SK-N-SH treated with all-trans-retinoic acid at 6 μM for 48 hours (cell line): Measurements from ENCODE around the gene FBXL13.

Source experiments
- ATAC-seq: fragments of 200-7000 bp; cut with Tn5 transposase; 3 replicates; pipeline ENCODE4 v1.9.1; 2020; ENCODE audit warnings: mild to moderate bottlenecking, moderate library complexity
- ARNTL ChIP-seq: fragments of 450-650 bp; formaldehyde crosslinking; IDR thresholded peaks from 2 replicates; pipeline ENCODE4 v1.5.0; 2020; ENCODE audit warnings: low read depth, mild to moderate bottlenecking, moderate library complexity, borderline replicate concordance
- BACH2 ChIP-seq: fragments of 250-450 bp; sonication (Bioruptor Pico); IDR thresholded peaks from 2 replicates; pipeline ENCODE4 v1.9.0; 2021; ENCODE audit warnings: mild to moderate bottlenecking, borderline replicate concordance
- CSDC2 ChIP-seq: fragments of 250-450 bp; sonication (Bioruptor Pico); IDR thresholded peaks from 2 replicates; pipeline ENCODE4 v1.5.0; 2020; ENCODE audit warnings: mild to moderate bottlenecking, moderate library complexity
- ESRRG ChIP-seq: fragments of 250-450 bp; sonication (Bioruptor Pico); IDR thresholded peaks from 2 replicates; pipeline ENCODE4 v1.6.1; 2021; ENCODE audit warnings: mild to moderate bottlenecking
- GLIS3 ChIP-seq: fragments of 250-450 bp; sonication (Bioruptor Pico); IDR thresholded peaks from 2 replicates; pipeline ENCODE4 v1.5.0; 2020; ENCODE audit warnings: mild to moderate bottlenecking, moderate library complexity
- ISL1 ChIP-seq: fragments of 250-450 bp; sonication (Bioruptor Pico); IDR thresholded peaks from 2 replicates; pipeline ENCODE4 v2.1.2; 2022; ENCODE audit warnings: mild to moderate bottlenecking, moderate library complexity
- OSR1 ChIP-seq: fragments of 250-450 bp; sonication (Bioruptor Pico); IDR thresholded peaks from 2 replicates; pipeline ENCODE4 v1.8.0; 2022; ENCODE audit warnings: moderate library complexity, mild to moderate bottlenecking, inconsistent platforms
- PPARA ChIP-seq: fragments of 250-450 bp; sonication (Bioruptor Pico); IDR thresholded peaks from 2 replicates; pipeline ENCODE4 v1.5.0; 2020; ENCODE audit warnings: mild to moderate bottlenecking, borderline replicate concordance
- RARB ChIP-seq: fragments of 250-450 bp; sonication (Bioruptor Pico); IDR thresholded peaks from 2 replicates; pipeline ENCODE4 v1.8.0; 2021; ENCODE audit warnings: mild to moderate bottlenecking, moderate library complexity
- SNAI2 ChIP-seq: fragments of 250-450 bp; sonication (Bioruptor Pico); IDR thresholded peaks from 2 replicates; pipeline ENCODE4 v1.5.0; 2020; ENCODE audit warnings: mild to moderate bottlenecking, moderate library complexity
- TCF4 ChIP-seq: fragments of 250-450 bp; sonication (Bioruptor Pico); IDR thresholded peaks from 2 replicates; pipeline ENCODE4 v1.8.0; 2021; ENCODE audit warnings: mild to moderate bottlenecking, moderate library complexity, borderline replicate concordance
- TOX ChIP-seq: fragments of 250-450 bp; sonication (Bioruptor Pico); IDR thresholded peaks from 2 replicates; pipeline ENCODE4 v1.8.0; 2021; ENCODE audit warnings: mild to moderate bottlenecking, moderate library complexity, borderline replicate concordance
- ZC3H10 ChIP-seq: fragments of 250-450 bp; sonication (Bioruptor Pico); IDR thresholded peaks from 2 replicates; pipeline ENCODE4 v1.5.1; 2021; ENCODE audit warnings: mild to moderate bottlenecking, moderate library complexity
- ZFP3 ChIP-seq: fragments of 250-450 bp; sonication (Bioruptor Pico); IDR thresholded peaks from 2 replicates; pipeline ENCODE4 v1.5.0; 2020; ENCODE audit warnings: mild to moderate bottlenecking, moderate library complexity
- ZFP30 ChIP-seq: fragments of 450-650 bp; formaldehyde crosslinking; IDR thresholded peaks from 2 replicates; pipeline ENCODE4 v1.5.0; 2022; ENCODE audit warnings: mild to moderate bottlenecking, moderate library complexity
- ZNF565 ChIP-seq: fragments of 450-650 bp; formaldehyde crosslinking; conservative IDR thresholded peaks from 2 replicates; pipeline ENCODE4 v1.5.0; 2020; ENCODE audit warnings: low read depth, mild to moderate bottlenecking, moderate library complexity
- ZNF70 ChIP-seq: fragments of 450-650 bp; formaldehyde crosslinking; IDR thresholded peaks from 2 replicates; pipeline ENCODE4 v1.5.0; 2020; ENCODE audit warnings: mild to moderate bottlenecking, moderate library complexity
- ZNF8 ChIP-seq: fragments of 450-650 bp; formaldehyde crosslinking; IDR thresholded peaks from 2 replicates; pipeline ENCODE4 v1.5.0; 2020; ENCODE audit warnings: mild to moderate bottlenecking, moderate library complexity
- TF ChIP-seq, protein P1 (sequence below): fragments of 250-450 bp; sonication (Bioruptor Pico); IDR thresholded peaks from 2 replicates; pipeline ENCODE4 v1.8.0; 2021; ENCODE audit warnings: low read depth, mild to moderate bottlenecking, moderate library complexity, borderline replicate concordance
- TF ChIP-seq, protein P2 (sequence below): fragments of 250-450 bp; sonication (Bioruptor Pico); IDR thresholded peaks from 2 replicates; pipeline ENCODE4 v1.8.0; 2020; ENCODE audit warnings: mild to moderate bottlenecking, moderate library complexity, borderline replicate concordance
- TF ChIP-seq, protein P3 (sequence below): fragments of 250-450 bp; sonication (Bioruptor Pico); IDR thresholded peaks from 2 replicates; pipeline ENCODE4 v1.5.1; 2020; ENCODE audit warnings: low read depth, mild to moderate bottlenecking, moderate library complexity
- TF ChIP-seq, protein P4 (sequence below): fragments of 250-450 bp; sonication (Bioruptor Pico); IDR thresholded peaks from 2 replicates; pipeline ENCODE4 v1.5.1; 2021; ENCODE audit warnings: mild to moderate bottlenecking, moderate library complexity
- TF ChIP-seq, protein P5 (sequence below): fragments of 250-450 bp; sonication (Bioruptor Pico); IDR thresholded peaks from 2 replicates; pipeline ENCODE4 v1.5.0; 2020; ENCODE audit warnings: mild to moderate bottlenecking, moderate library complexity

The FBXL13 gene

DNA sequence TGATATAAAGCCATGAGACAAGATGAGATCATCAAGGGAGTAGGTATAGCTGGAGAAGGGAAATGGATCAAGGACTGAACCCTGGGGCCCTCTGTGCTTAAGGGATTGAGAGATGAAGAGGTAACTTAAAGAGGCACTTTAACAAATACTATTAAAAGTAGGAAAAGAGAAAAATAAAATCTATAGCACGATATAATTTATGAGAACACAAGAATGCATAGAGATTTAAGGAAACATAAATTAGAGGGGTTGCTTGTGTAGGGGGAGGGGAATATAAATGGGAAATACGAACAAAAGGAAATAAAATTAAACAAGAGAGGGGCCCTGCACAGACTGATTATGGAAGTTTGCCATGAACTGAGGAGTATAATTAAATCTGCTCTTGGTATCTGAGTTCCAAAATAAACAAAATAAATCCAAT lies 177.4 kb downstream of the FBXL13 start:
- peak; percentile 19 for ATAC-seq
- TF ChIP-seq, protein P1, sequence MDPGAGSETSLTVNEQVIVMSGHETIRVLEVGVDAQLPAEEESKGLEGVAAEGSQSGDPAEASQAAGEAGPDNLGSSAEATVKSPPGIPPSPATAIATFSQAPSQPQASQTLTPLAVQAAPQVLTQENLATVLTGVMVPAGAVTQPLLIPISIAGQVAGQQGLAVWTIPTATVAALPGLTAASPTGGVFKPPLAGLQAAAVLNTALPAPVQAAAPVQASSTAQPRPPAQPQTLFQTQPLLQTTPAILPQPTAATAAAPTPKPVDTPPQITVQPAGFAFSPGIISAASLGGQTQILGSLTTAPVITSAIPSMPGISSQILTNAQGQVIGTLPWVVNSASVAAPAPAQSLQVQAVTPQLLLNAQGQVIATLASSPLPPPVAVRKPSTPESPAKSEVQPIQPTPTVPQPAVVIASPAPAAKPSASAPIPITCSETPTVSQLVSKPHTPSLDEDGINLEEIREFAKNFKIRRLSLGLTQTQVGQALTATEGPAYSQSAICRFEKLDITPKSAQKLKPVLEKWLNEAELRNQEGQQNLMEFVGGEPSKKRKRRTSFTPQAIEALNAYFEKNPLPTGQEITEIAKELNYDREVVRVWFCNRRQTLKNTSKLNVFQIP (CRISPR knock-in tag): no peak; the same call in 1 of the 2 replicates
- TF ChIP-seq, protein P2, sequence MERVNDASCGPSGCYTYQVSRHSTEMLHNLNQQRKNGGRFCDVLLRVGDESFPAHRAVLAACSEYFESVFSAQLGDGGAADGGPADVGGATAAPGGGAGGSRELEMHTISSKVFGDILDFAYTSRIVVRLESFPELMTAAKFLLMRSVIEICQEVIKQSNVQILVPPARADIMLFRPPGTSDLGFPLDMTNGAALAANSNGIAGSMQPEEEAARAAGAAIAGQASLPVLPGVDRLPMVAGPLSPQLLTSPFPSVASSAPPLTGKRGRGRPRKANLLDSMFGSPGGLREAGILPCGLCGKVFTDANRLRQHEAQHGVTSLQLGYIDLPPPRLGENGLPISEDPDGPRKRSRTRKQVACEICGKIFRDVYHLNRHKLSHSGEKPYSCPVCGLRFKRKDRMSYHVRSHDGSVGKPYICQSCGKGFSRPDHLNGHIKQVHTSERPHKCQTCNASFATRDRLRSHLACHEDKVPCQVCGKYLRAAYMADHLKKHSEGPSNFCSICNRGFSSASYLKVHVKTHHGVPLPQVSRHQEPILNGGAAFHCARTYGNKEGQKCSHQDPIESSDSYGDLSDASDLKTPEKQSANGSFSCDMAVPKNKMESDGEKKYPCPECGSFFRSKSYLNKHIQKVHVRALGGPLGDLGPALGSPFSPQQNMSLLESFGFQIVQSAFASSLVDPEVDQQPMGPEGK (CRISPR knock-in tag): no peak
- TF ChIP-seq ZFP30 (CRISPR knock-in tag) (no peak), RARB (CRISPR knock-in tag) (no peak), SNAI2 (CRISPR knock-in tag) (0 out of 2 replicates have a peak, but pooled peaks have one; percentile 36), BACH2 (no peak), GLIS3 (no peak), ISL1 (CRISPR knock-in tag) (peak; percentile 77), CSDC2 (CRISPR knock-in tag) (no peak; the same call in 1 of the 2 replicates), ARNTL (CRISPR knock-in tag) (no peak), TCF4 (CRISPR knock-in tag) (peak; percentile 79), ZC3H10 (no peak), ZFP3 (CRISPR knock-in tag) (no peak; the same call in 1 of the 2 replicates), ZNF70 (CRISPR knock-in tag) (no peak), ESRRG (no peak), ZNF8 (CRISPR knock-in tag) (no peak), ZNF565 (CRISPR knock-in tag) (no peak), OSR1 (CRISPR knock-in tag) (no peak), PPARA (CRISPR knock-in tag) (no peak), TOX (no peak)
- TF ChIP-seq, protein P3, sequence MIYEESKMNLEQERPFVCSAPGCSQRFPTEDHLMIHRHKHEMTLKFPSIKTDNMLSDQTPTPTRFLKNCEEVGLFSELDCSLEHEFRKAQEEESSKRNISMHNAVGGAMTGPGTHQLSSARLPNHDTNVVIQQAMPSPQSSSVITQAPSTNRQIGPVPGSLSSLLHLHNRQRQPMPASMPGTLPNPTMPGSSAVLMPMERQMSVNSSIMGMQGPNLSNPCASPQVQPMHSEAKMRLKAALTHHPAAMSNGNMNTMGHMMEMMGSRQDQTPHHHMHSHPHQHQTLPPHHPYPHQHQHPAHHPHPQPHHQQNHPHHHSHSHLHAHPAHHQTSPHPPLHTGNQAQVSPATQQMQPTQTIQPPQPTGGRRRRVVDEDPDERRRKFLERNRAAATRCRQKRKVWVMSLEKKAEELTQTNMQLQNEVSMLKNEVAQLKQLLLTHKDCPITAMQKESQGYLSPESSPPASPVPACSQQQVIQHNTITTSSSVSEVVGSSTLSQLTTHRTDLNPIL: no peak
- TF ChIP-seq, protein P4, sequence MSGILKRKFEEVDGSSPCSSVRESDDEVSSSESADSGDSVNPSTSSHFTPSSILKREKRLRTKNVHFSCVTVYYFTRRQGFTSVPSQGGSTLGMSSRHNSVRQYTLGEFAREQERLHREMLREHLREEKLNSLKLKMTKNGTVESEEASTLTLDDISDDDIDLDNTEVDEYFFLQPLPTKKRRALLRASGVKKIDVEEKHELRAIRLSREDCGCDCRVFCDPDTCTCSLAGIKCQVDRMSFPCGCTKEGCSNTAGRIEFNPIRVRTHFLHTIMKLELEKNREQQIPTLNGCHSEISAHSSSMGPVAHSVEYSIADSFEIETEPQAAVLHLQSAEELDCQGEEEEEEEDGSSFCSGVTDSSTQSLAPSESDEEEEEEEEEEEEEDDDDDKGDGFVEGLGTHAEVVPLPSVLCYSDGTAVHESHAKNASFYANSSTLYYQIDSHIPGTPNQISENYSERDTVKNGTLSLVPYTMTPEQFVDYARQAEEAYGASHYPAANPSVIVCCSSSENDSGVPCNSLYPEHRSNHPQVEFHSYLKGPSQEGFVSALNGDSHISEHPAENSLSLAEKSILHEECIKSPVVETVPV (CRISPR knock-in tag): peak; percentile 44; the same call in 1 of the 2 replicates
- TF ChIP-seq, protein P5, sequence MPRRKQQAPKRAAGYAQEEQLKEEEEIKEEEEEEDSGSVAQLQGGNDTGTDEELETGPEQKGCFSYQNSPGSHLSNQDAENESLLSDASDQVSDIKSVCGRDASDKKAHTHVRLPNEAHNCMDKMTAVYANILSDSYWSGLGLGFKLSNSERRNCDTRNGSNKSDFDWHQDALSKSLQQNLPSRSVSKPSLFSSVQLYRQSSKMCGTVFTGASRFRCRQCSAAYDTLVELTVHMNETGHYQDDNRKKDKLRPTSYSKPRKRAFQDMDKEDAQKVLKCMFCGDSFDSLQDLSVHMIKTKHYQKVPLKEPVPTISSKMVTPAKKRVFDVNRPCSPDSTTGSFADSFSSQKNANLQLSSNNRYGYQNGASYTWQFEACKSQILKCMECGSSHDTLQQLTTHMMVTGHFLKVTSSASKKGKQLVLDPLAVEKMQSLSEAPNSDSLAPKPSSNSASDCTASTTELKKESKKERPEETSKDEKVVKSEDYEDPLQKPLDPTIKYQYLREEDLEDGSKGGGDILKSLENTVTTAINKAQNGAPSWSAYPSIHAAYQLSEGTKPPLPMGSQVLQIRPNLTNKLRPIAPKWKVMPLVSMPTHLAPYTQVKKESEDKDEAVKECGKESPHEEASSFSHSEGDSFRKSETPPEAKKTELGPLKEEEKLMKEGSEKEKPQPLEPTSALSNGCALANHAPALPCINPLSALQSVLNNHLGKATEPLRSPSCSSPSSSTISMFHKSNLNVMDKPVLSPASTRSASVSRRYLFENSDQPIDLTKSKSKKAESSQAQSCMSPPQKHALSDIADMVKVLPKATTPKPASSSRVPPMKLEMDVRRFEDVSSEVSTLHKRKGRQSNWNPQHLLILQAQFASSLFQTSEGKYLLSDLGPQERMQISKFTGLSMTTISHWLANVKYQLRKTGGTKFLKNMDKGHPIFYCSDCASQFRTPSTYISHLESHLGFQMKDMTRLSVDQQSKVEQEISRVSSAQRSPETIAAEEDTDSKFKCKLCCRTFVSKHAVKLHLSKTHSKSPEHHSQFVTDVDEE (CRISPR knock-in tag): peak; percentile 84
- TF ChIP-seq, all 23 proteins: peak for 5

DNA sequence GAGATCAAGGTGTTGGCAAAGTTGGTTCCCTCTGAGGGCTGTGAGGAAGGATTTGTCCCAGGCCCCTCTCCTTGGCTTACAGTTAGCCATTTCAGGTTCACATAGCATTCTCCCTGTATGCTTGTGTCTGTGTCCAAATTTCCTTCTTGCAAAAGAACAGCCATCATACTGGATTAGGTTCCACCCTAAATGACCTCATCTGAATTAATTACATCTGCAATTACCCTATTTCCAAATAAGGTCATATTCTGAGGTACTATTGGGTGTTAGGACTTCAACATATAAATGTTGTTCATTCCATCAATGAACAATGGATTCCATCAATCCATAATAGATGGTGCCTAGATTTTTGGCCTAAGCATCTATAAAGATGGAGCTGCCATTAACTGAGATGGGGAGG lies 178.0 kb downstream of the FBXL13 start:
- TF ChIP-seq, protein P4 (CRISPR knock-in tag): no peak
- TF ChIP-seq ZNF565 (CRISPR knock-in tag): no peak
- TF ChIP-seq, protein P5 (CRISPR knock-in tag): peak; percentile 54; the same call in 1 of the 2 replicates

More for the DNA sequence above, 178.0 kb downstream of the FBXL13 start:
- no peak for ATAC-seq
